GM12878 (cell line): ENCODE data around the gene HAPSTR1. TPM values are rescaled to one million over a fixed set of nuclear protein-coding genes. Genes with fewer than 3 reads are reported as not detected.
A peak's percentile ranks its signal among the peaks of the same experiment; 100 is the strongest.

Experiments
- BCL11A ChIP-seq: IDR thresholded peaks from 2 replicates; pipeline ENCODE4 v1.6.1; 2011; ENCODE audit warnings: low read depth, low read length
- CUX1 ChIP-seq: IDR thresholded peaks from 2 replicates; pipeline ENCODE4 v1.6.1; 2012; ENCODE audit warnings: improper control_type of control experiment, low read depth, low read length; ENCODE audit not compliant: insufficient replicate concordance
- EED ChIP-seq: sonication (generic); IDR thresholded peaks from 2 replicates; pipeline ENCODE4 v1.6.1; 2016; ENCODE audit warnings: antibody characterized with exemption, low read depth
- EGR1 ChIP-seq, 2 experiments: IDR thresholded peaks; 1 replicate in 1 of 2; 2 replicates in 1 of 2; pipeline ENCODE4 v1.6.1; 2011 to 2012; ENCODE audit warnings: low read depth in 2 of 2, low read length in 2 of 2, borderline replicate concordance in 1 of 2, mild to moderate bottlenecking in 1 of 2, moderate library complexity in 1 of 2
- EZH2 ChIP-seq: IDR thresholded peaks from 2 replicates; pipeline ENCODE4 v1.6.1; 2012; ENCODE audit warnings: low read depth, mild to moderate bottlenecking, control low read depth, inconsistent platforms, low read length, borderline replicate concordance; ENCODE audit not compliant: control insufficient read depth
- IRF4 ChIP-seq: IDR thresholded peaks from 2 replicates; pipeline ENCODE4 v1.6.1; 2011; ENCODE audit warnings: low read depth, low read length
- KLF5 ChIP-seq: fragments of 450-650 bp; IDR thresholded peaks from 2 replicates; pipeline ENCODE4 v1.6.1; 2014; ENCODE audit warnings: mild to moderate bottlenecking; ENCODE audit not compliant: partially characterized antibody
- MEF2A ChIP-seq: IDR thresholded peaks from 2 replicates; pipeline ENCODE4 v1.6.1; 2011; ENCODE audit warnings: low read depth, mild to moderate bottlenecking, low read length, moderate library complexity; ENCODE audit not compliant: insufficient read depth
- MTA3 ChIP-seq: IDR thresholded peaks from 2 replicates; pipeline ENCODE4 v1.6.1; 2012; ENCODE audit warnings: low read length, inconsistent platforms, borderline replicate concordance
- NKRF ChIP-seq: fragments of 450-650 bp; conservative IDR thresholded peaks from 2 replicates; pipeline ENCODE4 v1.6.1; 2017; ENCODE audit warnings: mild to moderate bottlenecking, moderate library complexity
- POU2F2 ChIP-seq: IDR thresholded peaks from 3 replicates; pipeline ENCODE4 v1.6.1; 2011; ENCODE audit warnings: low read depth, mild to moderate bottlenecking, low read length, borderline replicate concordance
- RUNX3 ChIP-seq: IDR thresholded peaks from 2 replicates; pipeline ENCODE4 v1.6.1; 2012; ENCODE audit warnings: low read length, inconsistent platforms
- SPI1 ChIP-seq: IDR thresholded peaks from 2 replicates; pipeline ENCODE4 v1.6.1; 2011; ENCODE audit warnings: low read depth, mild to moderate bottlenecking, low read length, moderate library complexity, borderline replicate concordance; ENCODE audit not compliant: insufficient read depth
- SRF ChIP-seq, 2 experiments: IDR thresholded peaks; 2 replicates each; pipeline ENCODE4 v1.6.1; 2011; ENCODE audit warnings: low read depth in 2 of 2, low read length in 2 of 2, mild to moderate bottlenecking in 1 of 2, moderate library complexity in 1 of 2
- TBL1XR1 ChIP-seq: IDR thresholded peaks from 2 replicates; pipeline ENCODE4 v1.6.1; 2012; ENCODE audit warnings: low read depth, low read length, improper control_type of control experiment
- USF2 ChIP-seq: IDR thresholded peaks from 2 replicates; pipeline ENCODE4 v1.6.1; 2011; ENCODE audit warnings: low read depth, low read length, improper control_type of control experiment, borderline replicate concordance
- ZBTB4 ChIP-seq: fragments of 450-650 bp; formaldehyde crosslinking; IDR thresholded peaks from 2 replicates; pipeline ENCODE4 v1.4.0; 2022; ENCODE audit warnings: mild to moderate bottlenecking, moderate library complexity
- polyA plus RNA-seq, 11 experiments: library from polyadenylated mRNA; depleted of rRNA in 4 of 11; unstranded in 6 of 11; stranded (reverse) in 5 of 11; fragments of >200 nt; fragmentation: Nextera tagmentation in 4 of 11; fragmentation: Illumina TruSeq in 1 of 11; extraction: Ambion mirVana in 4 of 11; extraction: Trizol in 1 of 11; gene quantifications; 1 replicate in 1 of 11; 2 replicates in 10 of 11; pipeline versions ENCODE4 v1.2.1 to v1.2.3, GENCODE V29; 2011 to 2016; ENCODE audit warnings: inconsistent platforms in 2 of 11, missing spikeins in 2 of 11, low read depth in 1 of 11
- total RNA-seq, 4 experiments: library from RNA; depleted of rRNA in 3 of 4; stranded (reverse); fragments of >200 nt in 3 of 4; fragmentation: Illumina TruSeq in 1 of 4; extraction: Trizol in 1 of 4; gene quantifications; 2 replicates each; pipeline versions ENCODE4 v1.2.1 to v1.2.3, GENCODE V29; 2013 to 2021

Gene HAPSTR1
- total and polyA plus RNA-seq, 10 of the 15 experiments (the other 5 are each of a cell fraction or from before 2014, with no cell fraction given) = 8.7 to 52.5 (median 23.1) TPM

GRCh38 chr16:9090101-9090959 is 1.1 kb upstream of the HAPSTR1 start (continued):
- TF ChIP-seq EED (0 out of 2 replicates have a peak, but pooled peaks have one; percentile 8), NKRF (0 out of 2 replicates have a peak, but pooled peaks have one; percentile 12), CUX1 (no peak), BCL11A (no peak), MTA3 (no peak), ZBTB4 (CRISPR knock-in tag) (no peak), IRF4 (no peak), USF2 (no peak), KLF5 (no peak), EGR1 (IDR thresholded peaks at IDR 0.05; ENCODE audit: borderline replicate concordance in 1 of 2, low read depth in 2 of 2, low read length in 2 of 2) (peak in 1 of 2 experiments; percentile 14; a peak in 1 of 3 replicates), RUNX3 (no peak), MEF2A (no peak), SRF (IDR thresholded peaks at IDR 0.05; ENCODE audit: low read depth in 2 of 2, low read length in 2 of 2) (no peak), TBL1XR1 (no peak), POU2F2 (no peak), SPI1 (no peak), EZH2 (no peak)
